Liver (tissue), 9 donors: Measurements from ENCODE around the gene EVC2. TPM values are rescaled to one million over a fixed set of nuclear protein-coding genes. Genes with fewer than 3 reads are reported as not detected.

ENCODE experiments used
- DNase-seq: peaks from one replicate; pipeline ENCODE4 v3.0.0-alpha.2; 2017; ENCODE audit warnings: low spot score
- H3K27ac ChIP-seq, 2 donors: one replicate each; pipeline ENCODE4 v1.7.0; 2013; ENCODE audit warnings: inconsistent platforms in 2 of 2, low read length in 2 of 2, control low read depth in 1 of 2, low read depth in 1 of 2, mild to moderate bottlenecking in 1 of 2
- H3K27me3 ChIP-seq, 4 donors: one replicate each; pipeline versions ENCODE4 v1.6.1 to v1.7.0; 2013; ENCODE audit warnings: low read length in 3 of 4, inconsistent platforms in 1 of 4, mild to moderate bottlenecking in 1 of 4, moderate library complexity in 1 of 4; ENCODE audit not compliant: control insufficient read depth in 4 of 4, insufficient read depth in 4 of 4
- H3K36me3 ChIP-seq, 4 donors: one replicate each; pipeline versions ENCODE4 v1.6.1 to v1.7.0; 2013; ENCODE audit warnings: low read length in 3 of 4, mild to moderate bottlenecking in 3 of 4, low read depth in 1 of 4, moderate library complexity in 1 of 4; ENCODE audit not compliant: control insufficient read depth in 4 of 4, insufficient read depth in 3 of 4
- H3K4me1 ChIP-seq, 4 donors: one replicate each; pipeline versions ENCODE4 v1.6.1 to v1.7.0; 2013; ENCODE audit warnings: low read length in 3 of 4, mild to moderate bottlenecking in 3 of 4, moderate library complexity in 1 of 4; ENCODE audit not compliant: control insufficient read depth in 4 of 4, insufficient read depth in 4 of 4
- H3K4me3 ChIP-seq, 3 donors: one replicate each; pipeline versions ENCODE4 v1.6.1 to v1.7.0; 2013; ENCODE audit warnings: low read length in 3 of 3, control low read depth in 1 of 3, low read depth in 1 of 3, mild to moderate bottlenecking in 1 of 3
- H3K9ac ChIP-seq, 2 donors: one replicate each; pipeline ENCODE4 v1.7.0; 2013; ENCODE audit warnings: low read length in 2 of 2, mild to moderate bottlenecking in 2 of 2, moderate library complexity in 2 of 2, control low read depth in 1 of 2, low read depth in 1 of 2
- H3K9me3 ChIP-seq, 4 donors: one replicate each; pipeline versions ENCODE4 v1.6.1 to v1.7.0; 2013; ENCODE audit warnings: low read length in 3 of 4; ENCODE audit not compliant: control insufficient read depth in 4 of 4
- ATF3 ChIP-seq: IDR thresholded peaks from 2 replicates; pipeline ENCODE4 v1.6.1; 2016; ENCODE audit warnings: antibody characterized with exemption
- CTCF ChIP-seq: fragments of 150-350 bp; IDR thresholded peaks from 2 replicates; pipeline ENCODE4 v1.5.1; 2017; ENCODE audit warnings: improper control_type of control experiment, low read depth, low read length; ENCODE audit not compliant: missing input control
- FOXA1 ChIP-seq: IDR thresholded peaks from 2 replicates; pipeline ENCODE4 v1.6.1; 2016; ENCODE audit warnings: antibody characterized with exemption
- FOXA2 ChIP-seq: IDR thresholded peaks from 2 replicates; pipeline ENCODE4 v1.6.1; 2016; ENCODE audit warnings: antibody characterized with exemption
- GABPA ChIP-seq, 2 donors: IDR thresholded peaks in 1 of 2; conservative IDR thresholded peaks in 1 of 2; 2 replicates each; pipeline ENCODE4 v1.6.1; 2016; ENCODE audit warnings: antibody characterized with exemption in 2 of 2, mild to moderate bottlenecking in 1 of 2, moderate library complexity in 1 of 2
- HNF4A ChIP-seq, 2 donors: conservative IDR thresholded peaks; 2 replicates each; pipeline ENCODE4 v1.6.1; 2016; ENCODE audit warnings: antibody characterized with exemption in 2 of 2, mild to moderate bottlenecking in 2 of 2
- HNF4G ChIP-seq: IDR thresholded peaks from 2 replicates; pipeline ENCODE4 v1.6.1; 2016; ENCODE audit warnings: antibody characterized with exemption
- JUND ChIP-seq, 2 donors: IDR thresholded peaks; 2 replicates each; pipeline ENCODE4 v1.6.1; 2016; ENCODE audit warnings: antibody characterized with exemption in 2 of 2
- MAX ChIP-seq: IDR thresholded peaks from 2 replicates; pipeline ENCODE4 v1.6.1; 2016; ENCODE audit warnings: antibody characterized with exemption
- RAD21 ChIP-seq, 2 donors: IDR thresholded peaks; 2 replicates each; pipeline ENCODE4 v1.6.1; 2016; ENCODE audit warnings: antibody characterized with exemption in 2 of 2, mild to moderate bottlenecking in 2 of 2
- REST ChIP-seq: IDR thresholded peaks from 2 replicates; pipeline ENCODE4 v1.6.1; 2016; ENCODE audit warnings: antibody characterized with exemption, mild to moderate bottlenecking
- RXRA ChIP-seq, 2 donors: IDR thresholded peaks; 2 replicates each; pipeline ENCODE4 v1.6.1; 2017 to 2018; ENCODE audit warnings: antibody characterized with exemption in 2 of 2, mild to moderate bottlenecking in 1 of 2
- TAF1 ChIP-seq: conservative IDR thresholded peaks from 2 replicates; pipeline ENCODE4 v1.6.1; 2016; ENCODE audit warnings: antibody characterized with exemption, mild to moderate bottlenecking
- YY1 ChIP-seq: IDR thresholded peaks from 2 replicates; pipeline ENCODE4 v1.6.1; 2016; ENCODE audit warnings: antibody characterized with exemption, mild to moderate bottlenecking
- ZBTB33 ChIP-seq: IDR thresholded peaks from 2 replicates; pipeline ENCODE4 v1.6.1; 2016; ENCODE audit warnings: antibody characterized with exemption
- WGBS: extraction: QIAGEN DNeasy Blood & Tissue Kit; methylation state at CpG from one replicate; pipeline ENCODE4 v1.1.7; 2013; 5-methylcytosine and 5-hydroxymethylcytosine counted together
- polyA plus RNA-seq, 2 donors: library from polyadenylated mRNA; stranded (reverse) in 1 of 2; unstranded in 1 of 2; fragments of 200-250 nt in 1 of 2; fragments of >200 nt in 1 of 2; fragmentation: Nextera tagmentation in 1 of 2; extraction: Ambion mirVana in 1 of 2; gene quantifications; one replicate each; pipeline versions ENCODE4 v1.2.1 to v1.2.3, GENCODE V29; 2013 to 2015
- total RNA-seq, 2 donors: library from RNA; depleted of rRNA; stranded (reverse); fragments of >200 nt; gene quantifications; one replicate each; pipeline ENCODE4 v1.2.3, GENCODE V29; 2014
- donor health status: healthy.
- donor health status: healthy.
- donor health status: healthy.
- donor health status: healthy.
- donor health status: healthy.

The EVC2 gene
- total and polyA plus RNA-seq, 4 donors, result 0.26 to 1.3 (median 0.57) TPM

- Histone ChIP-seq H3K36me3 (peaks cover 0 to 3% (median 1%) of the 10 kb centered on the region in 4 donors), H3K4me1 (no peaks in the 10 kb centered on the region), H3K27me3 (no peaks in the 10 kb centered on the region), H3K27ac (no peak overlapping the region), H3K9me3 (peaks cover 0 to 2% (median under 1%) of the 10 kb centered on the region in 4 donors), H3K9ac (no peak overlapping the region), H3K4me3 (no peak overlapping the region)
- TF ChIP-seq FOXA2 (no peak), GABPA (IDR thresholded peaks at IDR 0.05 in 1 of 2, conservative IDR thresholded peaks at IDR 0.05 in 1 of 2) (no peak), MAX (no peak), YY1 (no peak), ATF3 (no peak), CTCF (no peak), RXRA (IDR thresholded peaks at IDR 0.05) (no peak), HNF4G (no peak), TAF1 (no peak), JUND (IDR thresholded peaks at IDR 0.05) (no peak), HNF4A (conservative IDR thresholded peaks at IDR 0.05) (no peak), ZBTB33 (no peak), RAD21 (IDR thresholded peaks at IDR 0.05) (no peak), REST (no peak)
- WGBS, result 89% methylated on average over 6 of the region's 6 CpGs
- DNase-seq, result no peak
Observed at GRCh38 chr4:5686338-5686737, 22.0 kb downstream of the EVC2 start.

DNA sequence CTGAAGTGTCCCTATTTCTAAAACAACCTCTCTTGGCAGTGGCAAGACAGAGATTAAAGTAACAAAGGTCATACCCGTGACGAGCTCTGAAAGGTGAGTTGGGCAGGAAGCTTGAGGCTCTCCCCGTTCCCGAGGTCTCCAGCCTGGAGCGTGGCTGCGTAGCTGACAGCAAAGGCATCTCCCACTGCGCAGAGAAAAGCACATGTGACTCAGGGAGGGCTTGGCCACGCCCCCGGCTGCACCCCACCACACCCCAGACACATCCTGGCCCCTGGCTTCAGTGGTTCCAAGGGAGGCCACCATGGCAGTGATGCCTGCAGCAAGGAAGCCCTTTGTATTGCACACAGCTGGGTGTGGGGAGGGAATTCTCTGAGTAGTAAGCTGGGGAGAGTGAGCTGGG, 23.1 kb downstream of the EVC2 start:
- Histone ChIP-seq H3K9me3 (peaks cover 0 to 2% (median under 1%) of the 10 kb centered on the region in 4 donors), H3K9ac (no peak overlapping the region), H3K36me3 (peaks cover 0 to 6% (median 2%) of the 10 kb centered on the region in 4 donors), H3K4me1 (no peaks in the 10 kb centered on the region), H3K27ac (no peak overlapping the region), H3K27me3 (no peaks in the 10 kb centered on the region), H3K4me3 (no peak overlapping the region)
- TF ChIP-seq FOXA1, result no peak
- no peak for DNase-seq
- 94% methylated on average over 9 of the region's 9 CpGs for WGBS
